HUDEP-2 (cell line): ENCODE results near the gene IMPA2.
A peak's percentile ranks its signal among the peaks of the same experiment; 100 is the strongest.

ENCODE experiments used
- DNase-seq, 76 experiments: peaks; one replicate each; lab custom pipeline; 2025; ENCODE audit not compliant: unreplicated experiment in 76 of 76; lab: John Stamatoyannopoulos, UW

IMPA2 gene

DNA sequence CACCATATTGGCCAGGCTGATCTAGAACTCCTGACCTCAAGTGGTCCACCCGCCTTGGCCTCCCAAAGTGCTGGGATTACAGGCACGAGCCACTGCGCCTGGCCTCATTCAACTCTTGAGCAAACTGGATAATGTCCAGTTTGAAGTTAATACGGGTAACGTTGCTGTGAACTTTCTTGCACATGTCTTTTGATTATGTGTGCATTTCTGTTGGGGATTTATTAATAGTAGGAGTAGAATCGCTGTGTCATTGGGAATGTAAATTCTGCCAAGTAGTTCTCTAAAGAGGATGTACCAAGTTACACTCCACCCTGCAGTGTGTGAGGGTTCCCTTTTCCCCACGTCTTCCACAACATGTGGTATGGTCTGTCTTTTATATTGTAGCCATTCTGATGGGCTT lies 6.2 kb downstream of the IMPA2 start:
- DNase-seq = peak in 23 of 76 experiments; percentile 1 to 76 (median 27)

DNA sequence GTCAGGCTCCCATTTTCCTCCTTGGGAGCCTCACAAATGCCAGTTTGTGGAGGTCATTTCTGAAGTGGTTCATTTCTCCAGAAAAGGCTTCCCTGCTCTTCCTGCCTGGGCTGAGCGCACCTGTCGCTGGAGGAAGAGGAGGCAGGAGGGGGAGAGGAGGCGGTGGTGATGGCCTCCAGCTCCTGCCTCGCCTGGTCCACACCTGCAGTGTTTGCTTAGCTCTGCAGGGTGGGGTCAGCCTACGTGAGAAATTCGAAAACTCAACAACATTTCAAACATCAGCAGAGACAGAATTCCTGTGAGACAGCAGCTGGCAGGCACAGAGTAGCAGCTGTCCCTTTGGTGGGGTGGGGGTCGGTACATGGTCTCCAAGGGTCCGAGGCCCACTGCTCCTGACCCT lies 7.9 kb downstream of the IMPA2 start:
- no peak for DNase-seq

DNA sequence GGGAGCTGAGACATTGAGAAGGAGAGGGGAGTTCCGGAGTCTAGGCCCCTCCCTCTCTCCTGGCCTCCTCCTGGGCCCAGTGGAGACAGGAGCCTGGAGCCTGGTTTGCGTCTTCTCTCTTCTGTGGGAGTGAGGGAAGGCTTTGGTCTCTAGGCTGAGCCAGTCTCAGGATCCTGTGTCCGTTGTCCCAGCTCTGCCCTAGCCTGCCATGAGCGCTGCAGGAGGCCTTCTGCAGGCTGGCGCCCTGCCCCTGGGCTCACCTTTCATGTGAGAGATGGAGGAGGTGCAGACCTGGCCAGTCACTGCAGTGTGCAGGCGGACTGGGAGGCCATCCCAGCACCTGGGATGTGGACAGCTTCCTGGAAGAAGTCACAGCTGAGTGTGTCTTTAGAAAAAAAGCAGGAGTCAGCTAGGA lies 8.7 kb downstream of the IMPA2 start:
- no peak for DNase-seq

DNA sequence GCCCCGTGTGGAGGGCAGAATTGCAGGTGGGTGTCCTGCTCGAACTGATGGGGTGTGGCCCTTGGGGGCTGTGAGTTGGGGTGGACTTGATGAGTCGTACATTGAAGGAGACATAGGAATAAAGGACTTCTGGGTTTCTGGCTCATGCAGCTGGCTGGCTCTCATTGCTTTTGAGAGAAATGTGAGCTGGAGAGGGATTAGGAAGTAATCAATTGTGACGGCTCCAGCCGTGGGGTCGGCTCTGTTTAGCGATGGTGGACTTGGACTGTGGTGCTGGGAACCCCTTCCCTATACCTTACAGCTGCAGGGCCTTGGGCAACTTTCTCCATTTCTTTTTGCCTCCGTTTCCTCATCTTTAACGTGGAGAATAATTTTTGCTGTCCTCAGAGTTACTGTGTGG lies 9.2 kb downstream of the IMPA2 start:
- DNase-seq = no peak

DNA sequence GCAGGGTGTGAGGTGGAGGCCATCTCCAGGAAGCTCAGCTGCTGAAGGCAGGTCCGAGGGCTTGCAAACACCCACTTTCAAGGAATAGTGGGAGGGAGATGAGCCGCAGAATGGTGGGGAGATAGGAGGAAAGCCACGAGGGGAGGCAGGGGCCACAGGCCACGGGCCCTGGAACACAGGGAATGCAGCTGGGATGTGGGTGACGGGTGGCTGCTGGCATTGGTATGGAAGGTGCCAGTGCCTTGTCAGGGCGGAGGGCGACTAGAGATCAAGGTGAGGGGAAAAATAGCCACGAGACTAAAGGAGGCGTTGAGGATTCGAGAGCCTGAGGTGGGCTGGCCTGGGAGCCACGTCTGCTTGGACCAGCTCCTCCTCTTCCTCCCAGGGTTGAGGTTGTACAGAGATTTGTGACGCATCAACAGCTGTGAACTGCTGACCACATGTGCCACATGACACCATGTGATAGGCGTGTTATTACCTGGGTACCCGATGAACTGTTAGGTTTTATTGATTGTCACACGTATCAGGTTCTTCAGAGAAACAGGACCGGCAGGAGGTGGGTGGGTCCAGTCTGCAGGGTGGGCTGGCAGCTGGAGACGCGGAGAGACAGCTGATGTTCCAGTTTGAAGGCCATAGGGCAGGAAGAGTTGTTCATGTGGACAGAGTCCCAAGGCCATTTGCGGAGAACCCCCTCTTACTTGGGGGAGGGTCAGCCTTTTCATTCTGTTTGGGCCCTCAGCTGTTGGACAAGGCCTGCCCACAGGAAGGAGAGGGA lies 9.9 kb downstream of the IMPA2 start:
- no peak for DNase-seq

DNA sequence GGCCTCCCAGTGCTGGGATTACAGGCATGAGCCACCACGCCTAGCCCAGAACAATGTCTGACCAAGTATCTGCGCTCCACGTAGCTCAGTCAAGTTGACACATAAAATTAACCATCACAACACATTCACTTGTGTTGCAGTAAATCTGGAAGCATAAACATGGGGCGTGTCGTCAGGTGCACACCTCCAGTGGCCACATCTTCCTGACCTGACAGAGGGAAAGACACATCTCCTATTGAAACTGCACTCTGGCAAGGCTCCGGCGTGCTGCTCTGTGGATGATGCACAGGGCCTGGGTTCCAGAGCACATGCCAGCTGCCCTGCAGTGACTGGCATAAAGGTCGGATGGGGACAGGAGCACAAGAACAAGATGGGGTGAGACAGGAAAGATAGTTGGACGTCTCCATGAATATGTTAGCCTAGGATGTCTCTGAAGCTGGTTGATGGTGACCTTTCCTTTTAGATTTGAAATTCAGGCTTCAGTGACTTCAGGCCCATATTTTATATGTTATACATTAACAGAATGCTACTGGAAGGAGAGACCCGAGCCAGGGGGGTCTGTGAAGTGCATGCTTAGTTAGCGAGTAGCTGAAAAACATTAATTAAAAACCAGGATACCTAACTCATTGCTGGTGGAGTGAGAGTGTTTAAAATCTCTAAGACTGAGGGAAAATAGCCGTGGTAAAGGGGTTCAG lies 10.9 kb downstream of the IMPA2 start:
- DNase-seq = no peak

DNA sequence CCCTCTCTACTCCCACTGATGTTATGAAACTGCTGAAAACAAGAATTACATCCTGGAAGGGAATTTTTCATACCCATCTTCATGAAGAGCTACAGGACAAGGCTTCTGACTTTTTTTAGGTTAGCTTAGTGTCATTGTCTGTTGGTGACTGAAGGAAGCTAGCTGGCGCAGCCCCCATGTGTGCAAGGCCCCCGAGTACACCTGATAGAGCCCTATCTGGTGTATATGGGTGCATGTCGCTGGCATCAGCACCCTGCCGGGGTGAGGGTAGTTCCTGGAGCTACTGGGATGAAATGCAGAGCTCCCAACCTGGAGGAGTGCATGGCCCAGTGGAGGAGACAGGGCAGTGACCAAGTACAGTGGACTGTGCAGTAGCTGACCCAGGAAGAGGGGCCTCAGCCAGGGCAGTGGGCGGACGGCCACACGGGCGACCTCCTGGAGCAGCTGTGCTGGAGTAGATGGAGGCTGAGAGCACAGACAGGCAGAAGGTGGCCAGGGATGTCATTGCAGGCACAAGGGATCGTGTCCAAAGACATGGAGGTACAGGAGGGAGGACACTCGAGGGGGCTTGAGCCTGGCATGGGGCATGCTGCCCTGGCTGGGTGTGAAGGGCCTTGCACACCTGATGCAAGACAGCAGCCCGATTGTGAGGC lies 12.1 kb downstream of the IMPA2 start:
- no peak for DNase-seq

DNA sequence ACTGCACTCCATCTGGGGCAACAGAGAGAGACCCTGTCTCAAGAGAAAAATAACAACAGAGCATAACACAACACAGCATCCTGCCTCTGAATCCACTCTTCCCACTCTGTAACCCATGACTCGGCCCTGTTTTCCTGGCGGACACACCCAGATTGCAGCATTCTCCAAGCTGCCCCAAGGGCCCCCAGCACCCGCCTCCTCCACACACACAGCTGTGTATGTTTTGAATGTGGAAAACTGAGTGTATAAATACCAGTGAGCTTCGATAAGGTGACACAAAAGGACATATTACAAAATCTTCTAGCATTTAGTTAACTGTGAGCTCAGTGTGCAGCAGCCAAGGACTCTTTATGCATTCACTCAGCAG lies 13.0 kb downstream of the IMPA2 start:
- no peak for DNase-seq

DNA sequence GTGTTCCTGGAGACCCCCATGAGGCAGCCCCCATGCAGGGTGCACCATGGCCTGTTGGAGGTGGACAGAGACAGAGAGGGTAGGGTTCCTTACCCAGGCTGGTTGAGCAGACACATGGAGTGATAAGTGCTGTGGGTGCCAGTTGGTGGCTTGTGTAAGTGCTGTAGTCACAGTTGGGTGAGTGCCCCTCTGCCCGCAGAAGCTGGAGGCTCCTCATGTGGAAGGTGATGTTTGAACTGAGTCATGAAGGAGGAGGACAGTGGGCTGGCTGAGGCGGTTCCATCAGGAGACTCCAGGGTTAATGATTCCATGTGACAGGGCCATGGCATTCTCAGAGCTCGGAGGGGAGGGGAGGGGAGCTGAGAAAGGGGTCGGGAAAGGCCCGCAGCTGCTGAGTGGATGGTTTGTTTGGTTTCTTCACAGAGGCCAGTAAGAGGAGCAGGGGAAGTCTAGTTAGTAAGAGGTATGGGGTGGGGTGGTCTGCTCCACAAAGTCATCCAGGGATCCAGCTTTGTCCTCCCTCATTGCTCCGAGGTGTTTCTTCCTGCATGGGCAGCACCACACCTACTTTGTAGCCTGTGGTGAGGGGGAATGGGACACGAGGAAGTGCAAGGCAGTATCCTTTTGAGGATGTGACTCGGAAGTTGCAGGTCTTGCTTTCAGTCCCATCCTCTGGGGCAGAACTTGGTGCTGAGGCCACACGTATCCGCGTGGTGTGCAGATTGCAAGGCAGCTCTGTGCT lies 13.6 kb downstream of the IMPA2 start:
- peak in 1 of 76 experiments; percentile 1 for DNase-seq

DNA sequence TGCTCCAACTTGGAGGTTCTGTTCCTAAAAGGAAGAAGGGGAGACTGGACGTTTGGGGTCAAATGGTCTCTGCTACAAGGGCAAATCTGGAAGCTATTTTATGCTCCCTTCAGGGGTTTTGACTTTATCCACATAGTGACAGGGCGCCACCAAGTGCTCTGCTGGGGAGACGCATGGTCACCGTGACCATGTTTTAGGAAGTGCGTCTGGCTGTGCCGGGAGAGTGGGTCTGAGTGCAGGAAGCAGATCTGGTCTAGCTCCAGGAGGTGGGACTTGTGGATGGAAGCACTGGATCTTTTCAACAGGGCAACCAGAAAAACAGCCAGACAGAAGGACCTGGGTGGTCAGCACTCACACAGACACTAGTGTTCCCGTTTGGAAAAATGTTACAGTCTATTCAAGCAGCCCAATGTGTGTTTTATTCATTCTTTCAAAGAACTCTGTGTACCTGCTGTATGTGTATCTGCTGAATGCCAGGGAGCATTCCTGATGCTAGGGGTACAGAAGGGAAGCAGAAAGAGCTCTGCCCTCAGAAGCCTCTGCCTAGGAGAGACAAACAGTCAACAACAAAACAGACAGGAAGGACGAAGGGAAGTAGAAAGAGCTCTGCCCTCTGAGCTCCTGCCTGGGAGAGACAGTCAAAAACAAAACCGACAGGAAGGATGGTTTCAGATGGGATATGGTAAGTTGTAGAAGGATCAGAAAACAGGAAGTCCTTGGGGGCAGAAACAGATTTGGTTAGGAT lies 14.3 kb downstream of the IMPA2 start:
- DNase-seq = peak in 51 of 76 experiments; percentile 0 to 76 (median 21)

DNA sequence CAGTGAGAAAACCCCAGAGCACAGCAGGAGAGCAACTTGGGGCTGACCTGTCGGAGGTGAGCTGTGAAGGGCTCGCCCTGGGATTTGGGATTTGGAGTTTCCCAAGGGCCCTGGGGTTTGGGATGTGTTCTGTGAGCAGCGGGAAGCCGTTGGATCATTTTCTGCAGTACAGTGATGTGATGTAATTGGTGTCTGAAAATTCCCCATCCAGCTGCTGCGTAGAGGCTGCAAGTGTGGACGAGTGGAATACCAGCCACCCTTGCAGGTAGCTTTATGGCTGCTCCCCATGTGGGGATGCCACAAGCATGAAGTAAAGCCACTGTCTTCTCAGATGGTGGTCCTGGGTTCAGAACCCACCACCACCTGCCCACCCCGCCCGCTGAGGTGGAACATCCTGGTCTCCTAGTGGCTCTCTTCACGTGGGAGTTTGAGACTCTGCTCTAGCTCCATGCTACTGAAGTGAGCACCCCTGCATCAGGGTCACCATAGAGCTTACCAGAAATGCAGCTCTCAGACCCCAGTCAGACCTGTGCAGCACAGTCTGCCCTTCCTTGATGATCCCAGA lies 15.0 kb downstream of the IMPA2 start:
- DNase-seq = no peak

DNA sequence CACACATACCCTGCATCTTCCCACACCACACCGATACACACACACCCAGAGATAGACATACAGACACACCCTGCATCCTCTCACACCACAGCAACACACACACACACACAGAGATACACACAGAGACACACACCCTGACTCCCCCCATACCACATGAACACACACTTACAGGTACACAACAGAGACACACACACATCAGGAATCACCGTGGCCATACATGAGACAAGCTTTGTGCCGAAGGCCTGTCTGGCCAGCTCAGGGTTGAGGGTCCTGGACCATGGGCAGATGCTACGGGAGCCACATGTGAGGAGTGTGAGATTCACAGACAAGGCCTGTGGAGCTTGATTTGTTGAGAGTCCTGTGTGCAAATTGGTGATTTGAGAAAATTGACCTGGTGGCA lies 15.6 kb downstream of the IMPA2 start:
- DNase-seq = no peak

DNA sequence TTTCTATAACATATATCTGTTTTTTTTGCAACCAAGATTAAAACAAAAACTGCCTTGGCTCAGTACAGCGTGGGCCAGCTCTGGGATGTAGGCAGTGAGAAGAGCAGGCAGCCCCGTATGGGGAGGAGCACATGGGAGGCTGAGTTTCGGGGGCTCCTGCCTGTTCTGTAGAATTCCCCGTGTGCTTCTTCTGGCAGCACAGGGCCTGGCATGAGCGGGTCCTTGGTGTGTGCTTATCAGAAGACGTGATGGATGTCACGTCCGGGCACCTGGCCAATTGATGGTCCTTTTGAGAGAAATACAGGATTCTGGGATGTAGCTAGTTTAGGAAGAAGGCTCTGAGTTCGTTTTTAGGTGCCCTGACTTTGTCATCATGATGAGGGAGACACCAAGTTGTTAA lies 16.2 kb downstream of the IMPA2 start:
- no peak for DNase-seq

DNA sequence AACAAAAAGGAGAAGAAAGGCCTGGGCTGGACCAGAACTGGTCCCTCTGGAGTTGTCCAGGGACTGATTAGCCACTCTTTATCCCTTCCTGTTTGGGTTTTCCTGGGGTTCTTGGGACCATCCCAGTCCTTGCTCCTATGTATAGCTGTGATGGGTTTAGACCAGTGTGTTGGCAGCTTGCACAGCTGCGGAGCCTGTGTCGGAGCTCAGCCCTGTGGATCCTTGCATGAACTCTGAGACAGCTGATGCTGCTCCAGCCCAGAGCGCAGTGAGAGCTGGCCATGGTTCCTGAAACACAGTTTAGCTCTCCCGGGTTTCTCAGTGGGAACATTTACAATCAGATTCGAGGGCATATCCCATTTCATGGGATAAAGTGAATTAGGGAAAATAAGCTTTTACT lies 16.9 kb downstream of the IMPA2 start:
- DNase-seq = no peak

DNA sequence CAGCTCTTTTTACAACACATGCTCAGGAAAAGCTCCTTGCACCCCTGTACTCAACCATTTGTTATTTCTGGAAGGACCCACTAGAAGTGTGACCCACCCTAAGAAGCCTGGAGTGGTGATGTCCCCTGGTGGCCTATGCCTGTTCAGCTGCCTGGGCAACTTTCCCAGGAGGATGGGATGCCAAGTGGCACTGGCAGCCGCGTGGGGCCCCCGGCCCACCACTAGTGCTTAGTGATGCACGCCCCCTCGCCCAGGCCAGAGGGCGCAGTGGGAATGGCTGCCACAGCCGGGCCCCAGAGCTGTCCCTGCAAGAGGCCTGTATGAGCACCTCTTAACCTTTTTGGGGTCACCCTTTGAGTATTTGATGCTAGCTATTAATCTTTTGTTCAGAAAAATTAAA lies 18.1 kb downstream of the IMPA2 start:
- no peak for DNase-seq

DNA sequence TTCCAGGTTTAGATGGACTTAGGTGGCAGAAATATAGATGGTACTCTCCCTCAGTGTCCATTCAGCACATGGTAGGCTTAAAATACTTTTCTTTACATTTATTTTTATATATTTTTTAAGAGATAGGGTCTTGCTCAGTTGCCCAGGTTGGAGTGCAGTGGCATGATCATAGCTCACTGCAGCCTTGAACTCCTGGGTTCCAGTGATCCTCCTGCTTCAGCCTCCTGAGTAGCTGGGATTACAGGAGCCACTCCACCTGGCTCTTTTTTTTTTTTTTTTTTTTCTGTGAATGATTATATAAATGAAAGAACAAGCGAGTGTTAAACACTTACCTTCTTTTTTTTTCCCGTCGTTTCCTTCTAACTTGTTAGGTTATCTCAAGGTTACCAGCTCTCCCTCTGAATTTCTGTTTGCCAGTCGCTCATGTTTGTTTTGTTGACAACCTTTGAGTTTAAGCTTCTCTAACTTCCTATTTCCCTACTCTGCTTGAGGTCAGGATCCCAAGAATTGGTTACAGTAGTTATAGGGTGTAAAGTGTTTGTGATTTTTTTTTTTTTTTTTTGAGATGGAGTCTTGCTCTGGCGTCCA lies 18.9 kb downstream of the IMPA2 start:
- no peak for DNase-seq

DNA sequence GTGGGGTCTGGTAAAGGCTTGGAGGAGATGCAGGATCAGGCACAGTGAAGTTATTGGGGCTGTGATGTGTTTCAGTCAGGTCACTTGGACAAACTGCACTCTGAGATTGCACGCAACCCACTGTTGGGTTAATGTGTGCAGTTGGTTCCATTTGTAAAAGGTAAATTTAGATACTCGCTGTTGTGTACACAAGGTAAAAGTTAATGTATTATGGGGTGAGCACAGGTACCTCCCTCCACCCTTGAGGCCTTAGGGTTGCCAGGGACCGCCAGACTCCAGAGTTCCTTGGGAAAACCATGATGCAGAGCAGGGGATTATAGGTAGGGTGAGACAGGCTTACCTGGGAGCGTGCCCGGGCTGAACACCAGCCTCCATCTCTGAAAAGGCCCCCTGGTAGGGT lies 20.1 kb downstream of the IMPA2 start:
- DNase-seq = no peak

DNA sequence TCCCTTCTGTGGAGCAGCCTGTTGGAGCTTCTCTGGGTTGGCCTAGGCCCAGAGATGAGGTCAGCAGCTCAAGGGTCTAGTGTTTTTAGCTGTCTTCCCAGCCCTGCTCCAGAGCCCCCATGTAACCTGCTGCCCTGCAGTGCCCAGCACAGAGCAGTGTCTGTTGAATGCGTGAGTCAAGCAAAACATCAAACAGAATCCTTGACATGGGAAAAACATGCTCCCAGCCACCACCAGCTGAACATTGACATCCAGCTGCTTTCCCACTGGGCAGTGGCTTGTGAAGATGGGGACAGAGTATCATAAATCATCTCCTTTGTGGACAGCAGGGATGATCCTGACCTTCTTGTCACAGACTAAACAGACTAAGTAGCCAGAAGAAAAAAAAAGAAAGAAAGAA lies 22.6 kb downstream of the IMPA2 start:
- no peak for DNase-seq

DNA sequence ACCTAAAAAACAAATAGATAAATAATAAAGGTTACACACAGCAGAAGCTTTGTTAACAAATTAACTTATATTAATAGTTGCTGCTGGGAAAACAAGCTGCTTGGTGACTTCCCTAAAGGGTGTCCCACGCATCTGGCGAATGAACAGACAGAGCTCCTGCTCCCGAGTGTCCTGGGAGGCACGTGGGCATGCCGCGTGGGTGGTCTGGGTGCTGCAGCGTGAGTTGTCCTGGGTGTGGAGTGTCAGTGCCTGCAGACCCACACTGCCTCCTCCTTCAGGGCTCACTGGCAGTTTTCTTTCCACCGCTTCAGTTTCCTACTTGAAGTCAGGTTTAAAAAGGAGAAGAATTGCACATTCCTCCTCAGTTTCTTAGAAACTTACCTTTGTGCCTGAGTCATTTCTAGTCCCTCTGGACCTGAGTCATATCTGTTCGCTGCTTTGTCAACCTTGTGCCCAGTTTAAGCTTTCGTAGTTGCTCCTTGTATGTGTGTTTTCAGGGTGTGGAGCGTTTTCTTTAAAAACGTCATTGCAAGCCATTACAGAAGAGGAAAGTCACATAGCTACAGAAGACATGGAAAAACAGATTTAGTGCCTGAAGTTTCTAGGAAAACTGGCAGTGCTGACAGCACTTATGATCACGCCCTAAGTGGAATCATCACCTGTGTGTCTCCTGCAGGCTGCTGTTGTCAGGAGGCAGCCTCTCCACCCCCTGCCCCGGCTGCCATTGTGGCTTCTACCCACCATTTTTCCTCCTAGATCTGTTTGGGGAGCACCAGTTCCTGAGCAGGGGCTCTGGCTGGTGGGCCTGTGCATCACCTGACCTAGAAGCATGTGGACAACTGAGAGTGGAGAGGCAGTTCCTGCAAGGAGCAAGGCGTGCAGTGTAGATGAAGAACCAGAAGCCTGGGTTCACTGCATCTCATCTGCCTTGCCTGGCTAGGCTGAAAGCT lies 24.5 kb downstream of the IMPA2 start:
- no peak for DNase-seq
